Measurements from ENCODE around the gene ZNF462. TPM values are rescaled to one million over a fixed set of nuclear protein-coding genes. Genes with fewer than 3 reads are reported as not detected.

ZNF462 gene
- total RNA-seq, 1 experiment from 2014 or later: 11.9 TPM

GRCh38 chr9:106958955-106959657 is 96.1 kb downstream of the ZNF462 start:
- Histone ChIP-seq H3K9me3 (replicated peaks) (no peaks in the 10 kb centered on the region), H3K27ac (no peak overlapping the region)
- DNase-seq (ENCODE audit: low read depth in 1 of 2, low spot score in 2 of 2): no peak

GRCh38 chr9:106960258-106960657 is 97.3 kb downstream of the ZNF462 start:
- Histone ChIP-seq H3K36me3 (peaks cover 69% of the 10 kb centered on the region), H3K27me3 (replicated peaks) (no peaks in the 10 kb centered on the region), H3K27ac (no peak overlapping the region), H3K4me1 (replicated peaks) (no peaks in the 10 kb centered on the region; the same call in 1 of the 2 replicates), H3K9me3 (replicated peaks) (no peaks in the 10 kb centered on the region), H3K4me3 (no peak overlapping the region)
- no peak for DNase-seq (ENCODE audit: low read depth in 1 of 2, low spot score in 2 of 2)

More at GRCh38 chr9:106958955-106959657, 96.1 kb downstream of the ZNF462 start:
- Histone ChIP-seq H3K4me3 (no peak overlapping the region), H3K27me3 (replicated peaks) (no peaks in the 10 kb centered on the region), H3K36me3 (peaks cover 59% of the 10 kb centered on the region), H3K4me1 (replicated peaks) (no peaks in the 10 kb centered on the region; the same call in 1 of the 2 replicates)

GRCh38 chr9:106961623-106962022 is 98.7 kb downstream of the ZNF462 start:
- Histone ChIP-seq H3K36me3 (peaks cover 58% of the 10 kb centered on the region), H3K4me3 (no peak overlapping the region), H3K27ac (no peak overlapping the region), H3K4me1 (replicated peaks) (no peaks in the 10 kb centered on the region; the same call in 1 of the 2 replicates), H3K27me3 (replicated peaks) (no peaks in the 10 kb centered on the region), H3K9me3 (replicated peaks) (no peaks in the 10 kb centered on the region)
- no peak for DNase-seq (ENCODE audit: low read depth in 1 of 2, low spot score in 2 of 2)

- H3K27me3 ChIP-seq (replicated peaks): no peaks in the 10 kb centered on the region
These were observed 99.2 kb downstream of the ZNF462 start for GRCh38 chr9:106962122-106962521.

GRCh38 chr9:106962615-106963363 is 99.8 kb downstream of the ZNF462 start:
- Histone ChIP-seq H3K27me3 (replicated peaks) (no peaks in the 10 kb centered on the region), H3K27ac (no peak overlapping the region), H3K4me1 (replicated peaks) (no peaks in the 10 kb centered on the region; the same call in 1 of the 2 replicates), H3K4me3 (no peak overlapping the region), H3K36me3 (peaks cover 47% of the 10 kb centered on the region), H3K9me3 (replicated peaks) (no peaks in the 10 kb centered on the region)
- DNase-seq (ENCODE audit: low read depth in 1 of 2, low spot score in 2 of 2): no peak

More at GRCh38 chr9:106962122-106962521, 99.2 kb downstream of the ZNF462 start:
- Histone ChIP-seq H3K9me3 (replicated peaks) (no peaks in the 10 kb centered on the region), H3K36me3 (peaks cover 53% of the 10 kb centered on the region), H3K27ac (no peak overlapping the region), H3K4me1 (replicated peaks) (no peaks in the 10 kb centered on the region; the same call in 1 of the 2 replicates), H3K4me3 (no peak overlapping the region)
- DNase-seq (ENCODE audit: low read depth in 1 of 2, low spot score in 2 of 2): no peak

GRCh38 chr9:106963684-106964083 is 100.7 kb downstream of the ZNF462 start:
- Histone ChIP-seq H3K4me3 (no peak overlapping the region), H3K36me3 (peaks cover 43% of the 10 kb centered on the region), H3K9me3 (replicated peaks) (no peaks in the 10 kb centered on the region), H3K27ac (no peak overlapping the region), H3K27me3 (replicated peaks) (no peaks in the 10 kb centered on the region), H3K4me1 (replicated peaks) (no peaks in the 10 kb centered on the region; the same call in 1 of the 2 replicates)
- DNase-seq (ENCODE audit: low read depth in 1 of 2, low spot score in 2 of 2): no peak

- no peaks in the 10 kb centered on the region for H3K4me1 ChIP-seq (replicated peaks)
- H3K27ac ChIP-seq: no peak overlapping the region
- H3K9me3 ChIP-seq (replicated peaks): no peaks in the 10 kb centered on the region
- H3K4me3 ChIP-seq: no peak overlapping the region
- peaks cover 37% of the 10 kb centered on the region for H3K36me3 ChIP-seq
- DNase-seq (ENCODE audit: low read depth in 1 of 2, low spot score in 2 of 2): no peak
- no peaks in the 10 kb centered on the region for H3K27me3 ChIP-seq (replicated peaks)
These were observed 101.4 kb downstream of the ZNF462 start for GRCh38 chr9:106964329-106964728.

GRCh38 chr9:106964822-106965525 is 102.0 kb downstream of the ZNF462 start:
- no peak overlapping the region for H3K4me3 ChIP-seq
- H3K27me3 ChIP-seq (replicated peaks): no peaks in the 10 kb centered on the region
- peaks cover 36% of the 10 kb centered on the region for H3K36me3 ChIP-seq
- no peak for DNase-seq (ENCODE audit: low read depth in 1 of 2, low spot score in 2 of 2)
- peaks cover 6% of the 10 kb centered on the region for H3K4me1 ChIP-seq (replicated peaks)
- H3K27ac ChIP-seq: no peak overlapping the region
- no peaks in the 10 kb centered on the region for H3K9me3 ChIP-seq (replicated peaks)

- H3K27me3 ChIP-seq (replicated peaks): no peaks in the 10 kb centered on the region
- DNase-seq (ENCODE audit: low read depth in 1 of 2, low spot score in 2 of 2): no peak
- no peak overlapping the region for H3K27ac ChIP-seq
- H3K4me1 ChIP-seq (replicated peaks): peaks cover 15% of the 10 kb centered on the region
- H3K4me3 ChIP-seq: no peak overlapping the region
- H3K36me3 ChIP-seq: peaks cover 22% of the 10 kb centered on the region
- H3K9me3 ChIP-seq (replicated peaks): no peaks in the 10 kb centered on the region
These were observed 103.5 kb downstream of the ZNF462 start for GRCh38 chr9:106966481-106966880.

- Histone ChIP-seq H3K4me3 (no peak overlapping the region), H3K9me3 (replicated peaks) (no peaks in the 10 kb centered on the region), H3K27me3 (replicated peaks) (no peaks in the 10 kb centered on the region), H3K36me3 (peaks cover 29% of the 10 kb centered on the region), H3K27ac (no peak overlapping the region), H3K4me1 (replicated peaks) (peaks cover 15% of the 10 kb centered on the region)
- no peak for DNase-seq (ENCODE audit: low read depth in 1 of 2, low spot score in 2 of 2)
These were observed 106.7 kb downstream of the ZNF462 start for GRCh38 chr9:106969696-106970095.

GRCh38 chr9:106970219-106970975 is 107.4 kb downstream of the ZNF462 start:
- no peak overlapping the region for H3K4me3 ChIP-seq
- peaks cover 31% of the 10 kb centered on the region for H3K36me3 ChIP-seq
- H3K27ac ChIP-seq: peak overlapping the region; percentile 33; the same call in 1 of the 2 replicates
- no peaks in the 10 kb centered on the region for H3K9me3 ChIP-seq (replicated peaks)
- H3K27me3 ChIP-seq (replicated peaks): no peaks in the 10 kb centered on the region
- peaks cover 15% of the 10 kb centered on the region for H3K4me1 ChIP-seq (replicated peaks)
- DNase-seq (ENCODE audit: low read depth in 1 of 2, low spot score in 2 of 2): peak in 1 of 2 experiments; percentile 18

GRCh38 chr9:106970976-106971457 is 108.1 kb downstream of the ZNF462 start:
- Histone ChIP-seq H3K27me3 (replicated peaks) (no peaks in the 10 kb centered on the region), H3K4me1 (replicated peaks) (peaks cover 15% of the 10 kb centered on the region), H3K36me3 (peaks cover 36% of the 10 kb centered on the region), H3K27ac (peak overlapping the region; percentile 33; the same call in 1 of the 2 replicates), H3K4me3 (no peak overlapping the region), H3K9me3 (replicated peaks) (no peaks in the 10 kb centered on the region)
- no peak for DNase-seq (ENCODE audit: low read depth in 1 of 2, low spot score in 2 of 2)

GRCh38 chr9:106972082-106972481 is 109.1 kb downstream of the ZNF462 start:
- Histone ChIP-seq H3K4me1 (replicated peaks) (peaks cover 15% of the 10 kb centered on the region), H3K36me3 (peaks cover 46% of the 10 kb centered on the region), H3K27ac (no peak overlapping the region), H3K9me3 (replicated peaks) (no peaks in the 10 kb centered on the region), H3K27me3 (replicated peaks) (no peaks in the 10 kb centered on the region), H3K4me3 (no peak overlapping the region)
- DNase-seq (ENCODE audit: low read depth in 1 of 2, low spot score in 2 of 2): no peak

Measured in SJSA1 (cell line).